Activated naive CD8-positive, alpha-beta T cell treated with anti-CD3 and anti-CD28 coated beads, Interleukin-2, amount 50 U/mL, for 24 hours (primary cell): ENCODE measurements around the gene SELENOM.
"Not testable (repeated sequence)": the region's sequence is repeated elsewhere in the genome, so short reads cannot be mapped to it uniquely, and the experiment has no call there.

ENCODE experiments used
- ATAC-seq: fragments of 150-1000 bp; cut with Tn5 transposase; one replicate; pipeline ENCODE4 v1.10.0; 2021
- DNase-seq: peaks from one replicate; pipeline ENCODE4 v3.0.0; 2021
- H3K27ac Mint-ChIP-seq: one replicate; pipeline ENCODE4 v1.8.0; 2021; ENCODE audit warnings: mild to moderate bottlenecking, mixed read lengths
- H3K27me3 Mint-ChIP-seq: one replicate; pipeline ENCODE4 v1.8.0; 2021; ENCODE audit warnings: mixed read lengths
- H3K36me3 Mint-ChIP-seq: one replicate; pipeline ENCODE4 v1.8.0; 2021; ENCODE audit warnings: low read depth, mixed read lengths
- H3K4me1 Mint-ChIP-seq: one replicate; pipeline ENCODE4 v1.8.0; 2021; ENCODE audit warnings: mixed read lengths
- H3K4me3 Mint-ChIP-seq: one replicate; pipeline ENCODE4 v1.8.0; 2021; ENCODE audit warnings: mild to moderate bottlenecking, moderate library complexity, mixed read lengths
- H3K9me3 Mint-ChIP-seq: one replicate; pipeline ENCODE4 v1.8.0; 2021; ENCODE audit warnings: mixed read lengths

The SELENOM gene

GRCh38 chr22:31073545-31074145 is 33.7 kb downstream of the SELENOM start:
- H3K9me3 Mint-ChIP-seq, H3K36me3 Mint-ChIP-seq, DNase-seq, H3K27me3 Mint-ChIP-seq, H3K4me1 Mint-ChIP-seq, H3K4me3 Mint-ChIP-seq, H3K27ac Mint-ChIP-seq, ATAC-seq: not testable (repeated sequence)

- H3K27me3 Mint-ChIP-seq, DNase-seq, H3K4me3 Mint-ChIP-seq, H3K9me3 Mint-ChIP-seq, ATAC-seq, H3K36me3 Mint-ChIP-seq, H3K4me1 Mint-ChIP-seq, H3K27ac Mint-ChIP-seq: not testable (repeated sequence)
Measured at GRCh38 chr22:31073125-31073524, 34.2 kb downstream of the SELENOM start.

- H3K4me1 Mint-ChIP-seq, H3K36me3 Mint-ChIP-seq, ATAC-seq, DNase-seq, H3K4me3 Mint-ChIP-seq, H3K27ac Mint-ChIP-seq, H3K27me3 Mint-ChIP-seq, H3K9me3 Mint-ChIP-seq: not testable (repeated sequence)
Measured at GRCh38 chr22:31069691-31070314, 37.6 kb downstream of the SELENOM start.

GRCh38 chr22:31068970-31069369 is 38.4 kb downstream of the SELENOM start:
- Mint-ChIP-seq H3K36me3 (no peaks in the 10 kb centered on the region), H3K9me3 (no peaks in the 10 kb centered on the region), H3K4me1 (no peaks in the 10 kb centered on the region), H3K27ac (no peak overlapping the region), H3K27me3 (peaks cover 2% of the 10 kb centered on the region), H3K4me3 (no peak overlapping the region)
- DNase-seq, result no peak
- no peak for ATAC-seq

GRCh38 chr22:31064369-31064768 is 43.0 kb downstream of the SELENOM start:
- ATAC-seq (no peak), DNase-seq (no peak)
- Mint-ChIP-seq H3K4me3 (peak overlapping the region; percentile 70), H3K36me3 (no peaks in the 10 kb centered on the region), H3K4me1 (no peaks in the 10 kb centered on the region), H3K9me3 (no peaks in the 10 kb centered on the region), H3K27ac (no peak overlapping the region), H3K27me3 (no peaks in the 10 kb centered on the region)

GRCh38 chr22:31062566-31063230 is 44.7 kb downstream of the SELENOM start:
- ATAC-seq (no peak), DNase-seq (no peak)
- Mint-ChIP-seq H3K4me1 (no peaks in the 10 kb centered on the region), H3K27ac (no peak overlapping the region), H3K27me3 (no peaks in the 10 kb centered on the region), H3K4me3 (no peak overlapping the region), H3K36me3 (no peaks in the 10 kb centered on the region), H3K9me3 (no peaks in the 10 kb centered on the region)

GRCh38 chr22:31059663-31060062 is 47.7 kb downstream of the SELENOM start:
- ATAC-seq, H3K27ac Mint-ChIP-seq, H3K27me3 Mint-ChIP-seq, H3K9me3 Mint-ChIP-seq, H3K36me3 Mint-ChIP-seq, H3K4me1 Mint-ChIP-seq, DNase-seq, H3K4me3 Mint-ChIP-seq: not testable (repeated sequence)

- no peaks in the 10 kb centered on the region for H3K4me1 Mint-ChIP-seq
- no peak overlapping the region for H3K4me3 Mint-ChIP-seq
- H3K27ac Mint-ChIP-seq, result no peak overlapping the region
- no peaks in the 10 kb centered on the region for H3K36me3 Mint-ChIP-seq
- H3K9me3 Mint-ChIP-seq, result no peaks in the 10 kb centered on the region
- DNase-seq (no peak), ATAC-seq (no peak)
- H3K27me3 Mint-ChIP-seq, result no peaks in the 10 kb centered on the region
Measured at GRCh38 chr22:31056986-31057599, 50.3 kb downstream of the SELENOM start.

- Mint-ChIP-seq H3K27ac (no peak overlapping the region), H3K27me3 (no peaks in the 10 kb centered on the region), H3K4me1 (no peaks in the 10 kb centered on the region), H3K9me3 (no peaks in the 10 kb centered on the region), H3K36me3 (no peaks in the 10 kb centered on the region), H3K4me3 (no peak overlapping the region)
- ATAC-seq (no peak), DNase-seq (no peak)
Measured at GRCh38 chr22:31055635-31056159, 51.7 kb downstream of the SELENOM start.

GRCh38 chr22:31055117-31055634 is 52.2 kb downstream of the SELENOM start:
- Mint-ChIP-seq H3K27ac (no peak overlapping the region), H3K9me3 (no peaks in the 10 kb centered on the region), H3K4me1 (no peaks in the 10 kb centered on the region), H3K36me3 (no peaks in the 10 kb centered on the region), H3K27me3 (no peaks in the 10 kb centered on the region), H3K4me3 (no peak overlapping the region)
- no peak for ATAC-seq
- no peak for DNase-seq
